Endothelial cell of umbilical vein (primary cell): Measurements from ENCODE around the gene NCL. TPM values are rescaled to one million over a fixed set of nuclear protein-coding genes. Genes with fewer than 3 reads are reported as not detected.

Experiments used
- BruUV-seq: library from RNA; stranded (reverse); fragments of 400-500 nt; replicated peaks from 2 replicates; lab custom pipeline; 2021; lab: Mats Ljungman, UMichigan
- CTCF ChIA-PET: fragments of 300-600, 350-600 bp; sonication (Branson Sonifier 250); formaldehyde crosslinking; loops from one replicate; lab custom pipeline; 2021; ENCODE audit warnings: antibody characterized with exemption, inconsistent platforms; lab: Charles Lee
- POLR2A ChIA-PET: fragments of 300-600, 350-600 bp; sonication (Branson Sonifier 250); formaldehyde crosslinking; loops from one replicate; lab custom pipeline; 2021; ENCODE audit warnings: antibody characterized with exemption, inconsistent platforms; lab: Charles Lee
- DNase-seq: peaks from one replicate; pipeline ENCODE4 v3.0.0-alpha.2; 2011; ENCODE audit warnings: low read depth, low spot score
- FAIRE-seq: peaks from 2 replicates; lab custom pipeline; 2011; peaks lifted over from hg19 to GRCh38; lab: Jason Lieb, UNC
- H2AFZ ChIP-seq: 2 replicates; pipeline ENCODE4 v1.6.0; 2012; ENCODE audit warnings: low read depth, low read length, control low read depth, inconsistent platforms
- H3K27ac ChIP-seq: 2 replicates; pipeline ENCODE4 v1.5.1; 2011; ENCODE audit warnings: low read depth, mild to moderate bottlenecking, control low read depth, low read length, moderate library complexity; ENCODE audit not compliant: insufficient read depth
- H3K27me3 ChIP-seq, 2 experiments: 2 replicates each; pipeline versions ENCODE4 v1.6.0 to v1.6.1; 2011; ENCODE audit warnings: low read length in 2 of 2, mixed read lengths in 1 of 2; ENCODE audit not compliant: control insufficient read depth in 2 of 2, insufficient read depth in 2 of 2
- H3K36me3 ChIP-seq, 2 experiments: 2 replicates in 1 of 2; 3 replicates in 1 of 2; pipeline ENCODE4 v1.5.1; 2011; ENCODE audit warnings: low read length in 2 of 2, mild to moderate bottlenecking in 1 of 2, moderate library complexity in 1 of 2; ENCODE audit not compliant: control insufficient read depth in 2 of 2, insufficient read depth in 2 of 2; ENCODE audit errors: extremely low read depth in 1 of 2
- H3K4me1 ChIP-seq: 3 replicates; pipeline ENCODE4 v1.5.1; 2011; ENCODE audit warnings: mild to moderate bottlenecking, low read length; ENCODE audit not compliant: control insufficient read depth, insufficient read depth; ENCODE audit errors: extremely low read depth
- H3K4me2 ChIP-seq: 2 replicates; pipeline ENCODE4 v1.6.1; 2011; ENCODE audit warnings: low read length, control low read depth, mixed read lengths; ENCODE audit not compliant: insufficient read depth
- H3K4me3 ChIP-seq, 3 experiments: fragments of 200-600 bp in 1 of 3; sonication (generic), shearing (Covaris generic) in 1 of 3; replicated peaks in 1 of 3; 2 replicates each; pipeline ENCODE4 v1.5.1; 2011 to 2016; ENCODE audit warnings: control low read depth in 3 of 3, low read length in 3 of 3, mild to moderate bottlenecking in 2 of 3, inconsistent platforms in 1 of 3, low read depth in 1 of 3, moderate library complexity in 1 of 3; ENCODE audit not compliant: insufficient read depth in 1 of 3
- H3K79me2 ChIP-seq: 2 replicates; pipeline ENCODE4 v1.6.0; 2012; ENCODE audit warnings: low read length, inconsistent platforms; ENCODE audit not compliant: control insufficient read depth, insufficient read depth
- H3K9ac ChIP-seq: replicated peaks from 2 replicates; pipeline ENCODE3; 2011; ENCODE audit warnings: low read length, control low read depth; ENCODE audit not compliant: insufficient read depth; ENCODE audit errors: extremely low read depth
- H3K9me1 ChIP-seq: replicated peaks from 3 replicates; pipeline ENCODE4 v1.6.0; 2011; ENCODE audit warnings: mild to moderate bottlenecking, low read length; ENCODE audit not compliant: control insufficient read depth, insufficient read depth; ENCODE audit errors: extremely low read depth
- H3K9me3 ChIP-seq: replicated peaks from 2 replicates; pipeline ENCODE4 v1.5.1; 2012; ENCODE audit warnings: low read length, inconsistent platforms; ENCODE audit not compliant: control insufficient read depth, insufficient read depth
- H4K20me1 ChIP-seq: replicated peaks from 2 replicates; pipeline ENCODE3; 2011; ENCODE audit warnings: mild to moderate bottlenecking, low read length; ENCODE audit not compliant: control insufficient read depth, insufficient read depth; ENCODE audit errors: extremely low read depth
- EZH2 ChIP-seq: IDR thresholded peaks from 2 replicates; pipeline ENCODE4 v1.6.1; 2012; ENCODE audit warnings: borderline replicate concordance, low read depth, mild to moderate bottlenecking, moderate library complexity, low read length, inconsistent platforms; ENCODE audit not compliant: severe bottlenecking
- FOS ChIP-seq: IDR thresholded peaks from 2 replicates; pipeline ENCODE4 v1.6.1; 2011; ENCODE audit warnings: mild to moderate bottlenecking, low read length, moderate library complexity, borderline replicate concordance; ENCODE audit not compliant: insufficient read depth
- GATA2 ChIP-seq: IDR thresholded peaks from 2 replicates; pipeline ENCODE4 v1.7.0; 2011; ENCODE audit warnings: low read depth, mild to moderate bottlenecking, moderate library complexity, mixed read lengths, low read length; ENCODE audit not compliant: insufficient read length, insufficient read depth
- JUN ChIP-seq: IDR thresholded peaks from 2 replicates; pipeline ENCODE4 v1.6.1; 2011; ENCODE audit warnings: borderline replicate concordance, low read depth; ENCODE audit not compliant: insufficient read length, insufficient read depth
- MYC ChIP-seq: IDR thresholded peaks from one replicate; pipeline ENCODE4 v1.6.1; 2011; ENCODE audit warnings: mild to moderate bottlenecking, low read depth, low read length
- POLR2A ChIP-seq: IDR thresholded peaks from 2 replicates; pipeline ENCODE4 v1.6.1; 2012; ENCODE audit warnings: low read depth, mild to moderate bottlenecking, control low read depth, low read length
- POLR2AphosphoS5 ChIP-seq: IDR thresholded peaks from 2 replicates; pipeline ENCODE4 v1.6.1; 2012; ENCODE audit warnings: low read depth, mild to moderate bottlenecking, control low read depth, low read length, moderate library complexity; ENCODE audit not compliant: insufficient read depth
- dilution Hi-C: fragments of 300-500 bp; cut with MboI; formaldehyde crosslinking; loops from one replicate; pipeline ENCODE4 v1.15.0; 2019; ENCODE audit warnings: low sequenced_read_pairs; ENCODE audit not compliant: extremely low pct_ligation_motif_present
- intact Hi-C: fragments of 100-400 bp; cut with micrococcal nuclease; formaldehyde crosslinking; loops from one replicate; pipeline ENCODE4 v1.10.0; 2022
- polyA plus RNA-seq, 4 experiments: library from polyadenylated mRNA; depleted of rRNA in 3 of 4; stranded (reverse) in 3 of 4; unstranded in 1 of 4; fragments of >200 nt; gene quantifications; 2 replicates each; pipeline versions ENCODE4 v1.2.1 to v1.2.3, GENCODE V29; 2011 to 2012; ENCODE audit warnings: missing spikeins in 1 of 4
- total RNA-seq: library from RNA; stranded (reverse); gene quantifications from 2 replicates; pipeline ENCODE4 v1.2.3, GENCODE V29; 2021
- TF ChIP-seq, protein P1 (sequence below): IDR thresholded peaks from 2 replicates; pipeline ENCODE4 v1.6.1; 2011; ENCODE audit not compliant: insufficient read depth, insufficient read length
- TF ChIP-seq, protein P2 (sequence below), 2 donors: IDR thresholded peaks; 1 replicate in 1 of 2; 2 replicates in 1 of 2; pipeline ENCODE4 v1.5.1; 2011; ENCODE audit warnings: low read length in 2 of 2, mild to moderate bottlenecking in 2 of 2, moderate library complexity in 2 of 2, control low read depth in 1 of 2, inconsistent platforms in 1 of 2, low read depth in 1 of 2; ENCODE audit not compliant: insufficient read depth in 1 of 2; ENCODE audit errors: extremely low read depth in 1 of 2

The NCL gene
- total and polyA plus RNA-seq, 2 donors (not counting 3 experiments of a cell fraction or from before 2014, with no cell fraction given) = 35.3 to 708 TPM

GRCh38 chr2:231512222-231512621 lies 47.9 kb upstream of the NCL start:
- dilution Hi-C loops (no loop called here), intact Hi-C loops (loop anchor here (5.0 kb wide), 1 partner anchor 195 kb away; the partner anchor contains the start of gene PTMA)
- H3K27me3 ChIP-seq = no peaks in the 10 kb centered on the region
- DNase-seq (no peak), FAIRE-seq (no peak)
- H3K4me2 ChIP-seq = no peak overlapping the region
- ChIA-PET CTCF (interaction anchor here (1.1 to 2.2 kb wide), 2 partner anchors 30 to 90 kb away, joined by 3 to 11 read pairs; no protein-coding TSS in a partner anchor), POLR2A (interaction anchor here (1.0 to 2.4 kb wide), 2 partner anchors 16 to 48 kb away, joined by 3 to 7 read pairs; partner anchors contain the start of gene NCL)
- H3K9me1 ChIP-seq = no peaks in the 10 kb centered on the region
- no peak overlapping the region for H3K9ac ChIP-seq
- no TSS peak for BruUV-seq
- no peak overlapping the region for H3K27ac ChIP-seq
- peaks cover 12% of the 10 kb centered on the region for H3K4me1 ChIP-seq
- H3K36me3 ChIP-seq = no peaks in the 10 kb centered on the region
- TF ChIP-seq POLR2A (no peak), MYC (no peak), FOS (no peak), POLR2AphosphoS5 (no peak), GATA2 (no peak), JUN (no peak), EZH2 (no peak)
- TF ChIP-seq, protein P1, sequence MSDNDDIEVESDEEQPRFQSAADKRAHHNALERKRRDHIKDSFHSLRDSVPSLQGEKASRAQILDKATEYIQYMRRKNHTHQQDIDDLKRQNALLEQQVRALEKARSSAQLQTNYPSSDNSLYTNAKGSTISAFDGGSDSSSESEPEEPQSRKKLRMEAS = no peak
- TF ChIP-seq, protein P2, sequence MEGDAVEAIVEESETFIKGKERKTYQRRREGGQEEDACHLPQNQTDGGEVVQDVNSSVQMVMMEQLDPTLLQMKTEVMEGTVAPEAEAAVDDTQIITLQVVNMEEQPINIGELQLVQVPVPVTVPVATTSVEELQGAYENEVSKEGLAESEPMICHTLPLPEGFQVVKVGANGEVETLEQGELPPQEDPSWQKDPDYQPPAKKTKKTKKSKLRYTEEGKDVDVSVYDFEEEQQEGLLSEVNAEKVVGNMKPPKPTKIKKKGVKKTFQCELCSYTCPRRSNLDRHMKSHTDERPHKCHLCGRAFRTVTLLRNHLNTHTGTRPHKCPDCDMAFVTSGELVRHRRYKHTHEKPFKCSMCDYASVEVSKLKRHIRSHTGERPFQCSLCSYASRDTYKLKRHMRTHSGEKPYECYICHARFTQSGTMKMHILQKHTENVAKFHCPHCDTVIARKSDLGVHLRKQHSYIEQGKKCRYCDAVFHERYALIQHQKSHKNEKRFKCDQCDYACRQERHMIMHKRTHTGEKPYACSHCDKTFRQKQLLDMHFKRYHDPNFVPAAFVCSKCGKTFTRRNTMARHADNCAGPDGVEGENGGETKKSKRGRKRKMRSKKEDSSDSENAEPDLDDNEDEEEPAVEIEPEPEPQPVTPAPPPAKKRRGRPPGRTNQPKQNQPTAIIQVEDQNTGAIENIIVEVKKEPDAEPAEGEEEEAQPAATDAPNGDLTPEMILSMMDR (IDR thresholded peaks at IDR 0.05; ENCODE audit: extremely low read depth in 1 of 2, insufficient read depth in 1 of 2, low read depth in 1 of 2, low read length in 2 of 2) = no peak
- H3K79me2 ChIP-seq = no peaks in the 10 kb centered on the region
- H3K9me3 ChIP-seq = no peaks in the 10 kb centered on the region
- H2AFZ ChIP-seq = no peak overlapping the region
- H4K20me1 ChIP-seq = no peaks in the 10 kb centered on the region
- no peak overlapping the region for H3K4me3 ChIP-seq
